GOT3 (cell line): ENCODE data around the gene LRRC17.
"Not testable (repeated sequence)": the region's sequence is repeated elsewhere in the genome, so short reads cannot be mapped to it uniquely, and the experiment has no call there.

ENCODE experiments used
- DNase-seq: peaks from one replicate; lab custom pipeline; 2025; ENCODE audit warnings: mixed read lengths; lab: John Stamatoyannopoulos, UW

Gene LRRC17

DNA sequence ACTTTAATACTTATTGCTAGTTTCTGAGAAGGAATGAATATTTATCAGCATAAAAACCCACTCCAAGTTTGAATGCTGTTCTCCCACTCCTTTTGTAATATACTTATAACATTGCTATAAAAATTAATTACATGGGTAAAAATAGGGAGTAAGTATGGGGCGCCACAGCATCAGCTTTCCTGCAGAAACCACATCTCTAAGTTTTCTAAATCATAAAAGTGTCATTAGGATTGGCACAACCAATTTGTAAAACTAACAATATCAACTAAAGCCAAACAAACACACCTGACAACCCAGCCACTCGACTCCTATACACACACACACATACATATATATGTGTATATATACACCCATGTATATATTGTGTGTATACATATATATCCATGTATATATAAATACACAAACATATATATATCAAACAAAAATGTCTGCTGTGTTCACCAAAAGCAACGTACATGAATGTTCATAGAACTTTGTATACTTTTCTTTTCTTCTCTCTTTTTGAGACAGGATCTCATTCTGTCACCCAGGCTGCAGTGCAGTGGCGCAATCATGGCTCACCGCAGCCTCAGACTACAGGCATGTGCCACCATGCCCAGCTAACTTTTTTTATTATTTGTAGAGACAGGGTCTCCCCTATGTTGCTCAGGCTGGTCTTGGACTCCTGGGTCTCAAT lies 14.8 kb upstream of the LRRC17 start:
- no peak for DNase-seq

- no peak for DNase-seq
These were observed 14.3 kb upstream of the LRRC17 start for GRCh38 chr7:102898532-102898859.

GRCh38 chr7:102902052-102902451 lies 10.7 kb upstream of the LRRC17 start:
- DNase-seq = not testable (repeated sequence)

GRCh38 chr7:102903576-102903975 lies 9.2 kb upstream of the LRRC17 start:
- DNase-seq = not testable (repeated sequence)

- DNase-seq = no peak
These were observed 4.1 kb upstream of the LRRC17 start for GRCh38 chr7:102908676-102909075.

DNA sequence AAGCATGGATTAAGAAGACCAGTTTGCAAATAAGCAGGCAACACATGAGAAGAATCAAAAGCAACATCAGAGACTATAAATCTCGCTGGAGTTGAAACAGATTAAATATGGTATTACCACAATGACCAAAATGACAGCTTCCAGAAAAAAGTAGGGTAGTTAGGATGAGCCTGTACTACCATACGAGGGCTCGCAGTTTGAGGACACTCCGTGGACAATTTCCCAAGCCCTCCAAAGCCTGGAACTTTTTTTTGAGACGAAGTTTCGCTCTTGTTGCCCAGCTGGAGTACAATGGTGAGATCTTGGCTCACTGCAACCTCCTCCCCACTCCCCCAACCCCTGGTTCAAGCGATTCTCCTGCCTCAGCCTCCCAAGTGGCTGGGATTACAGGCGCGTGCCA lies 1.0 kb downstream of the LRRC17 start:
- no peak for DNase-seq

DNA sequence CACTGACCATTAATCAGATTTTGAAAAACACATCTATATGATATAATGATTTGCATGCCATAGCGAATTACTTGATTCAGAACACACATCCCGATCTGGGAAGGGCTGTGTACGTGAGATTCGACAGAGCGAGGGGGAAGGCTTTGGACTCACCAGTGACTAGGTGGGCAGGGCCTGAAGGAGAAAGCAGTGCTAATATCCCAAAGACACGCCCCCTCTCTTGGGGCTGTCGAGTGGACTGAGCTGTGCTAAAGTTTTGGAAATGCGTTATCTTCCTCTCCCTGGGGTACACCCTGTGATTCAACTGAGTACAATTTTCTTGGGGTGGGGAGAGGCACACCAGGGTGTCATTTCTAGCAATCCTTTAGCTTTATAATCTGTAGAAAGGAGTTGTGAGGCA lies 1.8 kb downstream of the LRRC17 start:
- DNase-seq = no peak

- DNase-seq = no peak
These were observed 3.6 kb downstream of the LRRC17 start for GRCh38 chr7:102916426-102916825.

DNA sequence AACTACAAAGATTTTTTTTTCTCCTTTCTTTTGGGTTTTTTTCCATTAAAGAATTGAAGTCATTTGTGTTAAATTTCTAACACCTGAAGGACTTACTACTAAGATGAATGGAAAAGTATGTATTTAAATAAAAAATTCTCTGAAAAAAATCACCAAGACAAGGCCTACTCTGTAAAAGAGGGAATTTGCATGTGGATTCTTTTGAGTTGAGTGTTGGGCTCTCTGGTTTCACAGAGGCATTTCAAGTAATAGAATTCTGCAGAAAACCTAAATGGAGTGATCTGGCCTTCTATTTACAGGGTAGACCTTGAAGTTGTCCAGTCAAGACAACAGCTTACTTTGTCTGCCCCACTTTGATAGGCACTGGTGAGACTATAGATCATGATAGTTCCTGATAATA lies 4.1 kb downstream of the LRRC17 start:
- DNase-seq = no peak

- DNase-seq = no peak
These were observed 4.9 kb downstream of the LRRC17 start for GRCh38 chr7:102917436-102918353.

- no peak for DNase-seq
These were observed 6.0 kb downstream of the LRRC17 start for GRCh38 chr7:102918845-102919244.

GRCh38 chr7:102925976-102926782 lies 13.4 kb downstream of the LRRC17 start:
- no peak for DNase-seq

DNA sequence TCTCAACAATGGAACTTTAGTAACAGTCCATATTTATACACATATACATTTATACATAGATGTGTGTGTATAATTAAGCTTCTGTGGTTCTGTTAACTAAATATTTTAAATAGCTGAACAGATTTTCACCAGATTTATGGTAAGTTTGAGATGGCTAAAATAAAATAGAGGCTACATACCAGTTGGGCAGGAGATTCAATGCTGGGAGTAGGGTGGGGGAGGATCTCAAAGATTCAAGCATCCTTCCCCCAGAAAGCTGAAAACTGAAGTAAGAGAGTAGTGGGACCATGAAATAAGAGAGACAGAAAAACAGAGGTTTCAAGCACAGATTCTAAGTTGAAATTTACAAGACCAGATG lies 14.0 kb downstream of the LRRC17 start:
- no peak for DNase-seq

- DNase-seq = no peak
These were observed 14.6 kb downstream of the LRRC17 start for GRCh38 chr7:102927312-102927933.

DNA sequence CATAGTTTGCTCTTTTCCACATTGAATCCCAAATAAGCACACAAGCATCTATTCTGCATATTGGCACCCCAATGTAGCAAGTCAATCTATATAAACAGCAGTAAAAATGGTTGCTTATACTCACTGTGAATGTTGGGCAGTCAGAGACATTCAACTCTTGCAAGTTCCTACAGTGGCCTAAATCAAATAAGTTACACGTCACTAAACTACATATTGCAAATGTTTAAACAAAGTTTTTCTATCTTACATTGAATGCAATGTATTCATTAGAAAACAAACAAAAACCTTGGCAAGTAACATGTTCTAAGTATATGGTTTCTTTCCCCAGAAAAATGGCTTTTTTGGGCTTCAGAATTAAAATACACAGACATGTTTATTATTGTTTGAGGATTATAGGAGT lies 19.0 kb downstream of the LRRC17 start:
- no peak for DNase-seq

DNA sequence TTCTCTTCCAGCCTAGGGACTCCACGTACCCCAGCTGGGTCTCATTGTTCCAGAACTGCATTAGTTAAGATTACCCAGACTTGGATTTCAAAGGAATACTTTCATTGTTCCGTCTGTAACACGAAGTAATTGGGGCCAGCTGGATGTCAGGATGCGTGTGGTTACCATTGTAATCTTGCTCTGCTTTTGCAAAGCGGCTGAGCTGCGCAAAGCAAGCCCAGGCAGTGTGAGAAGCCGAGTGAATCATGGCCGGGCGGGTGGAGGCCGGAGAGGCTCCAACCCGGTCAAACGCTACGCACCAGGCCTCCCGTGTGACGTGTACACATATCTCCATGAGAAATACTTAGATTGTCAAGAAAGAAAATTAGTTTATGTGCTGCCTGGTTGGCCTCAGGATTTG lies 21.0 kb downstream of the LRRC17 start:
- DNase-seq = peak; percentile 55

DNA sequence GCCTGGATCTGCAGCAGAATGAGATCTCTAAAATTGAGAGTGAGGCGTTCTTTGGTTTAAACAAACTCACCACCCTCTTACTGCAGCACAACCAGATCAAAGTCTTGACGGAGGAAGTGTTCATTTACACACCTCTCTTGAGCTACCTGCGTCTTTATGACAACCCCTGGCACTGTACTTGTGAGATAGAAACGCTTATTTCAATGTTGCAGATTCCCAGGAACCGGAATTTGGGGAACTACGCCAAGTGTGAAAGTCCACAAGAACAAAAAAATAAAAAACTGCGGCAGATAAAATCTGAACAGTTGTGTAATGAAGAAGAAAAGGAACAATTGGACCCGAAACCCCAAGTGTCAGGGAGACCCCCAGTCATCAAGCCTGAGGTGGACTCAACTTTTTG lies 21.4 kb downstream of the LRRC17 start:
- no peak for DNase-seq

- no peak for DNase-seq
These were observed 21.9 kb downstream of the LRRC17 start for GRCh38 chr7:102934701-102935100.

- DNase-seq = no peak
These were observed 22.8 kb downstream of the LRRC17 start for GRCh38 chr7:102935450-102936115.

DNA sequence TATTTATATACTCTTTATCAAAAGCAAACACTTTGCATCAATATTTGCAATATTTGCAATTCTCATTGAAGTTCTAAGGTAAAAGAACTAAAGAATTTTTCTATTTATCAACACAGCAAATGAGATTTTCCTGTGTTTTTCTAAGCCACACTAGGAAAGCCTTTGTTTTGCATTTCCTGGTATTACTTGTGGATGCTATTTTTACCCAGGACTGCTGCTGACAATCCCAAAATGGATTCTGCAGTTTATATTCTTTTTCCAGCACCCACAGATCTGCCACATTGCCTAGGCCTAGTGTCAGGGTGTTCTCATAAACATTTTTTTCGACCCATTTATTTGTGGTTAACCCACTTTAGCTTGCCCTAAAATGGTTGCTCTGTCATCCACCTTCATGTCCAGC lies 25.9 kb downstream of the LRRC17 start:
- no peak for DNase-seq

GRCh38 chr7:102942181-102942866 lies 29.5 kb downstream of the LRRC17 start:
- DNase-seq = no peak
